Smooth muscle cell (in vitro differentiated cells): ENCODE data around the gene RAB43. TPM values are rescaled to one million over a fixed set of nuclear protein-coding genes. Genes with fewer than 3 reads are reported as not detected.

Experiments used
- DNase-seq: peaks from one replicate; lab custom pipeline; 2025; ENCODE audit not compliant: unreplicated experiment; lab: John Stamatoyannopoulos, UW
- H2AFZ ChIP-seq: fragments of 200-600 bp; sonication (generic); 2 replicates; pipeline ENCODE4 v1.6.0; 2016; ENCODE audit warnings: antibody characterized with exemption, low read depth, mild to moderate bottlenecking
- H3F3A ChIP-seq: fragments of 200-600 bp; sonication (generic); 2 replicates; pipeline ENCODE4 v1.6.0; 2017; ENCODE audit warnings: antibody characterized with exemption, low read depth
- H3K27ac ChIP-seq: fragments of 200-600 bp; sonication (generic); 2 replicates; pipeline ENCODE4 v1.5.1; 2016; ENCODE audit warnings: low read depth, mild to moderate bottlenecking
- H3K27me3 ChIP-seq: fragments of 200-600 bp; sonication (generic); 2 replicates; pipeline ENCODE4 v1.6.1; 2016; ENCODE audit warnings: low read depth, mild to moderate bottlenecking
- H3K36me3 ChIP-seq: fragments of 200-600 bp; sonication (generic); 2 replicates; pipeline ENCODE4 v1.5.1; 2016; ENCODE audit warnings: low read depth
- H3K4me1 ChIP-seq: fragments of 200-600 bp; sonication (generic); 2 replicates; pipeline ENCODE4 v1.5.1; 2016; ENCODE audit warnings: low read depth
- H3K4me2 ChIP-seq: fragments of 200-600 bp; sonication (generic); 2 replicates; pipeline ENCODE4 v1.6.0; 2016; ENCODE audit warnings: mild to moderate bottlenecking
- H3K4me3 ChIP-seq: fragments of 200-600 bp; sonication (generic); 2 replicates; pipeline ENCODE4 v1.5.1; 2016; ENCODE audit warnings: mild to moderate bottlenecking
- H3K79me2 ChIP-seq: fragments of 200-600 bp; sonication (generic); 2 replicates; pipeline ENCODE4 v1.6.0; 2016; ENCODE audit warnings: low read depth, mild to moderate bottlenecking
- H3K9ac ChIP-seq: fragments of 200-600 bp; sonication (generic); 2 replicates; pipeline ENCODE4 v1.6.0; 2016; ENCODE audit warnings: low read depth
- H3K9me3 ChIP-seq: fragments of 200-600 bp; sonication (generic); replicated peaks from 2 replicates; pipeline ENCODE4 v1.5.1; 2016; ENCODE audit warnings: low read depth
- H4K20me1 ChIP-seq: fragments of 200-600 bp; sonication (generic); 2 replicates; pipeline ENCODE4 v1.6.0; 2016; ENCODE audit warnings: low read depth
- CTCF ChIP-seq: fragments of 200-600 bp; sonication (generic); IDR thresholded peaks from 2 replicates; pipeline ENCODE4 v1.5.1; 2017; ENCODE audit warnings: borderline replicate concordance, mild to moderate bottlenecking, antibody characterized with exemption; ENCODE audit not compliant: insufficient read depth, poor library complexity, severe bottlenecking
- WGBS: methylation state at CpG from one replicate; pipeline ENCODE4 v1.1.7; 2016; ENCODE audit warnings: low lambda C conversion rate; 5-methylcytosine and 5-hydroxymethylcytosine counted together
- polyA plus RNA-seq: library from polyadenylated mRNA; unstranded; fragments of >200 nt; fragmentation: Nextera tagmentation; extraction: Ambion mirVana; gene quantifications from 2 replicates; pipeline ENCODE4 v1.2.1, GENCODE V29; 2016
- total RNA-seq: library from RNA; depleted of rRNA; stranded (reverse); fragments of >200 nt; gene quantifications from 2 replicates; pipeline ENCODE4 v1.2.3, GENCODE V29; 2014

The RAB43 gene
- total and polyA plus RNA-seq, 2 experiments from 2014 or later, result 9.5 to 20.8 TPM

- peak overlapping the region; percentile 80 for H3K4me3 ChIP-seq
- peaks cover 37% of the 10 kb centered on the region for H3K79me2 ChIP-seq
- H3K9me3 ChIP-seq, result no peaks in the 10 kb centered on the region
- 1% methylated on average over 48 of the region's 80 CpGs for WGBS
- peaks cover 42% of the 10 kb centered on the region for H4K20me1 ChIP-seq
- H3K27me3 ChIP-seq, result no peaks in the 10 kb centered on the region
- H3K36me3 ChIP-seq, result no peaks in the 10 kb centered on the region
- H3K27ac ChIP-seq, result peak overlapping the region; percentile 73
- H3K9ac ChIP-seq, result peak overlapping the region; percentile 83
- peak overlapping the region; percentile 69 for H2AFZ ChIP-seq
- no peak for DNase-seq
- peaks cover 19% of the 10 kb centered on the region for H3K4me1 ChIP-seq
- TF ChIP-seq CTCF, result no peak
- H3K4me2 ChIP-seq, result peak overlapping the region; percentile 86
- H3F3A ChIP-seq, result peaks cover 23% of the 10 kb centered on the region
Measured at GRCh38 chr3:129121016-129121791, 400 bp downstream of the RAB43 start.

GRCh38 chr3:129120254-129121004 is 1.2 kb downstream of the RAB43 start:
- Histone ChIP-seq H3K27me3 (no peaks in the 10 kb centered on the region), H3K4me1 (peaks cover 19% of the 10 kb centered on the region), H3K4me3 (peak overlapping the region; percentile 80), H3F3A (peaks cover 23% of the 10 kb centered on the region), H4K20me1 (peaks cover 50% of the 10 kb centered on the region), H3K9me3 (no peaks in the 10 kb centered on the region), H3K79me2 (peaks cover 45% of the 10 kb centered on the region), H3K36me3 (no peaks in the 10 kb centered on the region), H2AFZ (peak overlapping the region; percentile 34), H3K27ac (peak overlapping the region; percentile 73), H3K9ac (peak overlapping the region; percentile 83), H3K4me2 (peak overlapping the region; percentile 86)
- TF ChIP-seq CTCF, result no peak
- peak; percentile 42 for DNase-seq
- WGBS, result 8% methylated on average over 18 of the region's 18 CpGs

GRCh38 chr3:129119365-129120100 is 2.1 kb downstream of the RAB43 start:
- Histone ChIP-seq H3K4me2 (peak overlapping the region; percentile 86), H3K9ac (peak overlapping the region; percentile 83), H3K36me3 (no peaks in the 10 kb centered on the region), H3K4me3 (peak overlapping the region; percentile 80), H3F3A (peaks cover 23% of the 10 kb centered on the region), H4K20me1 (peaks cover 59% of the 10 kb centered on the region), H3K79me2 (peaks cover 54% of the 10 kb centered on the region), H3K27me3 (no peaks in the 10 kb centered on the region), H2AFZ (no peak overlapping the region), H3K9me3 (no peaks in the 10 kb centered on the region), H3K27ac (peak overlapping the region; percentile 73), H3K4me1 (peaks cover 19% of the 10 kb centered on the region)
- DNase-seq, result no peak
- 59% methylated on average over 13 of the region's 13 CpGs for WGBS
- no peak for TF ChIP-seq CTCF
